ENCODE measurements around the gene ATAT1. TPM values are rescaled to one million over a fixed set of nuclear protein-coding genes. Genes with fewer than 3 reads are reported as not detected.
A peak's percentile ranks its signal among the peaks of the same experiment; 100 is the strongest.

ATAT1 gene
- total and polyA plus RNA-seq, 7 donors: 1.9 to 5.2 (median 3.0) TPM

- intact Hi-C loops (cut with DNase I): loop anchor here in 1 of 2 donors (2.0 to 5.0 kb wide), 2 partner anchors 104 to 125 kb away; partner anchors contain the start of genes FLOT1, IER3 and TUBB
- H3K4me1 ChIP-seq: peaks cover 35% of the 10 kb centered on the region
- H3K27me3 ChIP-seq (ENCODE audit: insufficient read depth in 3 of 3, low read length in 2 of 3): no peaks in the 10 kb centered on the region
- H3K4me3 ChIP-seq: peak within 1 kb of the TSS; percentile 84
- ATAC-seq: peak; percentile 83 to 88 (median 86)
- peak; percentile 98 to 99 for DNase-seq
- H3K36me3 ChIP-seq (ENCODE audit: insufficient read depth in 1 of 2, low read depth in 1 of 2): peaks cover 3 to 45% of the 10 kb centered on the region in 2 donors
- 0% methylated on average over 40 of the region's 40 CpGs for WGBS, 3 donors
- no peaks in the 10 kb centered on the region for H3K9me3 ChIP-seq
- TF ChIP-seq, protein P1, sequence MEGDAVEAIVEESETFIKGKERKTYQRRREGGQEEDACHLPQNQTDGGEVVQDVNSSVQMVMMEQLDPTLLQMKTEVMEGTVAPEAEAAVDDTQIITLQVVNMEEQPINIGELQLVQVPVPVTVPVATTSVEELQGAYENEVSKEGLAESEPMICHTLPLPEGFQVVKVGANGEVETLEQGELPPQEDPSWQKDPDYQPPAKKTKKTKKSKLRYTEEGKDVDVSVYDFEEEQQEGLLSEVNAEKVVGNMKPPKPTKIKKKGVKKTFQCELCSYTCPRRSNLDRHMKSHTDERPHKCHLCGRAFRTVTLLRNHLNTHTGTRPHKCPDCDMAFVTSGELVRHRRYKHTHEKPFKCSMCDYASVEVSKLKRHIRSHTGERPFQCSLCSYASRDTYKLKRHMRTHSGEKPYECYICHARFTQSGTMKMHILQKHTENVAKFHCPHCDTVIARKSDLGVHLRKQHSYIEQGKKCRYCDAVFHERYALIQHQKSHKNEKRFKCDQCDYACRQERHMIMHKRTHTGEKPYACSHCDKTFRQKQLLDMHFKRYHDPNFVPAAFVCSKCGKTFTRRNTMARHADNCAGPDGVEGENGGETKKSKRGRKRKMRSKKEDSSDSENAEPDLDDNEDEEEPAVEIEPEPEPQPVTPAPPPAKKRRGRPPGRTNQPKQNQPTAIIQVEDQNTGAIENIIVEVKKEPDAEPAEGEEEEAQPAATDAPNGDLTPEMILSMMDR (IDR thresholded peaks at IDR 0.05): no peak
- peak within 1 kb of the TSS; percentile 99 for H3K27ac ChIP-seq
Observed at GRCh38 chr6:30616811-30617564, 9.7 kb upstream of the ATAT1 start, which contains the start of gene PPP1R10. PPP1R10 (minus strand) TSS chr6:30617243; CDS start chr6:30609944, 7,299 bp downstream.

DNA sequence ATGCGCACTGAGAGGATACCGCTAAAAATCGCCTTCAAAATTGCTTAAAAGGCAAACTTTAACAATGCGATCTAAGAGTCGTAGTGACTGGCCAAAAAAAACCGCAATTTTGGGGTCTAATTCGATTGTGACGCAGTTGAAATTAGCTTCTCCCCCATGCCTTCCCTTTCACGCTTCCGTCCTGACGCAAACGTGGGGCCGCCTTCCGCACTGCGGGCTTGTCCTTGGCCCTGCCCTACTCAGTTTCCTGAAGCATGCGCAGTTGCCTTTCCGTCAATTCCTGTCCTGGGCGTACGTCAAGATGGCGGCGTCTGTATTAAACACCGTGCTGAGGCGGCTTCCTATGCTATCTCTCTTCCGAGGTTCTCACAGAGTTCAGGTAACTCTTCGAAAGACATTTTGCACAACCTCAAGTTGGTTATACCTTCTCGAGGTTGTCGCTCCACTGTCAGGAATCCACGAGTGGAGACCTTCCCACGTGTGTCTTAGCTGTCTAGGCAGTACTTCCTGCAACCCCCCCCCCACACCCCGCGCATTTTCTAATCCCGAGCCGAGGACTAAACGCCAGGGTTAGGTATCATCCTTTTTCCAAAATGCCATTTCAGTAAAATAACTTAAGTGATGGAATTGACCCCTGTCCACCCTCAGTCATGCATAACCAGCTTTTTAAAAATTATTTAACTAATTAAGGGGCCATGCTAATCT is 9.0 kb upstream of the ATAT1 start, which contains the start of gene MRPS18B:
TSS of gene MRPS18B (plus strand) at position 276 of the 705 bp plus-strand sequence. CDS start at position 302, 26 bp downstream.
- Histone ChIP-seq H3K4me3 (peak within 1 kb of the TSS; percentile 84), H3K4me1 (peaks cover 27% of the 10 kb centered on the region), H3K27ac (peak within 1 kb of the TSS; percentile 99), H3K27me3 (ENCODE audit: insufficient read depth in 3 of 3, low read length in 2 of 3) (no peaks in the 10 kb centered on the region), H3K36me3 (ENCODE audit: insufficient read depth in 1 of 2, low read depth in 1 of 2) (peaks cover 4 to 52% of the 10 kb centered on the region in 2 donors), H3K9me3 (no peaks in the 10 kb centered on the region)
- ATAC-seq (peak; percentile 83 to 86 (median 85)), DNase-seq (peak; percentile 98 to 99)
- WGBS, 3 donors: 0 to 1% (median 1%) methylated on average over 34 of the region's 34 CpGs
- TF ChIP-seq, protein P1 (IDR thresholded peaks at IDR 0.05): no peak
- intact Hi-C loops (cut with DNase I): loop anchor here in 1 of 2 donors (2.0 to 5.0 kb wide), 2 partner anchors 103 to 125 kb away; partner anchors contain the start of genes FLOT1, IER3 and TUBB

- H3K27ac ChIP-seq: peak overlapping the region; percentile 99
- DNase-seq: no peak
- peaks cover 21% of the 10 kb centered on the region for H3K4me1 ChIP-seq
- H3K4me3 ChIP-seq: peak overlapping the region; percentile 84
- H3K27me3 ChIP-seq (ENCODE audit: insufficient read depth in 3 of 3, low read length in 2 of 3): no peaks in the 10 kb centered on the region
- no peaks in the 10 kb centered on the region for H3K9me3 ChIP-seq
- WGBS, 3 donors: 9 to 15% (median 12%) methylated on average over 8 of the region's 8 CpGs
- TF ChIP-seq, protein P1 (IDR thresholded peaks at IDR 0.05): no peak
- intact Hi-C loops (cut with DNase I): loop anchor here in 1 of 2 donors (5.0 kb wide), 1 partner anchor 124 kb away; the partner anchor contains the start of genes FLOT1 and IER3
- peaks cover 7 to 58% of the 10 kb centered on the region in 2 donors for H3K36me3 ChIP-seq (ENCODE audit: insufficient read depth in 1 of 2, low read depth in 1 of 2)
- ATAC-seq: no peak
Observed at GRCh38 chr6:30618270-30618797, 8.3 kb upstream of the ATAT1 start.

GRCh38 chr6:30619561-30619960 is 7.1 kb upstream of the ATAT1 start:
- H3K4me1 ChIP-seq: peaks cover 10% of the 10 kb centered on the region
- DNase-seq: no peak
- WGBS, 3 donors: 94 to 95% (median 95%) methylated on average over 11 of the region's 11 CpGs
- H3K36me3 ChIP-seq (ENCODE audit: insufficient read depth in 1 of 2, low read depth in 1 of 2): peaks cover 7 to 70% of the 10 kb centered on the region in 2 donors
- intact Hi-C loops (cut with DNase I): loop anchor here in 1 of 2 donors (5.0 kb wide), 1 partner anchor 123 kb away; the partner anchor contains the start of genes FLOT1 and IER3
- H3K27me3 ChIP-seq (ENCODE audit: insufficient read depth in 3 of 3, low read length in 2 of 3): no peaks in the 10 kb centered on the region
- TF ChIP-seq, protein P1 (IDR thresholded peaks at IDR 0.05): no peak
- no peaks in the 10 kb centered on the region for H3K9me3 ChIP-seq
- ATAC-seq: no peak
- H3K27ac ChIP-seq: peak overlapping the region; percentile 99
- peak overlapping the region; percentile 84 for H3K4me3 ChIP-seq
